GM12878 (cell line): ENCODE results near the gene RBM10. TPM values are rescaled to one million over a fixed set of nuclear protein-coding genes. Genes with fewer than 3 reads are reported as not detected.
A peak's percentile ranks its signal among the peaks of the same experiment; 100 is the strongest.

Source experiments
- ATAC-seq: fragments of 200-7000 bp; cut with Tn5 transposase; 3 replicates; pipeline ENCODE4 v1.9.1; 2020; ENCODE audit warnings: mild to moderate bottlenecking, moderate library complexity
- BruUV-seq: library from RNA; stranded (reverse); fragments of 400-500 nt; replicated peaks from 2 replicates; lab custom pipeline; 2021; lab: Mats Ljungman, UMichigan
- CTCF ChIA-PET: fragments of 300-600 bp; sonication (Branson Sonifier 250); formaldehyde crosslinking; extraction: SDS; loops from one replicate; lab custom pipeline; 2021; ENCODE audit warnings: inconsistent platforms; lab: Yijun Ruan, JAX
- POLR2A ChIA-PET: fragments of 350-600 bp; formaldehyde crosslinking; extraction: SDS; loops from one replicate; lab custom pipeline; 2021; ENCODE audit warnings: inconsistent platforms; lab: Charles Lee
- RAD21 ChIA-PET: fragments of 300-600 bp; sonication (Branson Sonifier 250); formaldehyde crosslinking; loops from one replicate; lab custom pipeline; 2023; ENCODE audit warnings: antibody characterized with exemption; ENCODE audit not compliant: unreplicated experiment; lab: Charles Lee
- SMC1A ChIA-PET: fragments of 300-600 bp; sonication (Branson Sonifier 250); formaldehyde crosslinking; loops from one replicate; lab custom pipeline; 2023; ENCODE audit not compliant: unreplicated experiment, uncharacterized antibody; lab: Charles Lee
- DNase-seq: peaks from one replicate; pipeline ENCODE4 v3.0.0-alpha.2; 2011; ENCODE audit warnings: low read depth, low spot score
- FAIRE-seq: peaks from 3 replicates; lab custom pipeline; 2011; peaks lifted over from hg19 to GRCh38; lab: Jason Lieb, UNC
- H2AFZ ChIP-seq: 2 replicates; pipeline ENCODE4 v1.6.0; 2011; ENCODE audit warnings: low read depth, low read length, control low read depth; ENCODE audit not compliant: control insufficient read depth
- H3K27ac ChIP-seq: 2 replicates; pipeline ENCODE4 v1.5.1; 2011; ENCODE audit warnings: control low read depth; ENCODE audit not compliant: control insufficient read depth, insufficient read depth
- H3K27me3 ChIP-seq, 2 experiments: replicated peaks in 1 of 2; 2 replicates each; pipeline versions ENCODE4 v1.6.0 to v1.6.1; 2011; ENCODE audit warnings: low read length in 1 of 2; ENCODE audit not compliant: control insufficient read depth in 2 of 2, insufficient read depth in 2 of 2
- H3K36me3 ChIP-seq, 2 experiments: 2 replicates each; pipeline ENCODE4 v1.5.1; 2011; ENCODE audit warnings: low read length in 1 of 2; ENCODE audit not compliant: control insufficient read depth in 2 of 2, insufficient read depth in 2 of 2
- H3K4me1 ChIP-seq: 2 replicates; pipeline ENCODE4 v1.6.1; 2011; ENCODE audit warnings: mild to moderate bottlenecking, low read length, moderate library complexity, mixed read lengths; ENCODE audit not compliant: control insufficient read depth, insufficient read depth
- H3K4me2 ChIP-seq: 2 replicates; pipeline ENCODE4 v1.6.0; 2011; ENCODE audit warnings: control low read depth; ENCODE audit not compliant: control insufficient read depth, insufficient read depth
- H3K4me3 ChIP-seq: fragments of 200-600 bp; sonication (generic); 2 replicates; pipeline ENCODE4 v1.5.1; 2016
- H3K79me2 ChIP-seq: 2 replicates; pipeline ENCODE4 v1.6.0; 2011; ENCODE audit warnings: low read length; ENCODE audit not compliant: control insufficient read depth, insufficient read depth
- H3K9ac ChIP-seq: 2 replicates; pipeline ENCODE4 v1.8.0; 2011; ENCODE audit warnings: low read length, control low read depth, mixed read lengths; ENCODE audit not compliant: control insufficient read depth, insufficient read depth
- H3K9me3 ChIP-seq: replicated peaks from 3 replicates; pipeline ENCODE4 v1.5.1; 2011; ENCODE audit warnings: mild to moderate bottlenecking, low read length; ENCODE audit not compliant: control insufficient read depth, insufficient read depth
- H4K20me1 ChIP-seq: 2 replicates; pipeline ENCODE4 v1.6.0; 2011; ENCODE audit not compliant: control insufficient read depth, insufficient read depth
- NBN ChIP-seq: fragments of 450-650 bp; IDR thresholded peaks from 2 replicates; pipeline ENCODE4 v1.6.1; 2016
- NFXL1 ChIP-seq: fragments of 450-650 bp; IDR thresholded peaks from 2 replicates; pipeline ENCODE4 v1.6.1; 2017; ENCODE audit warnings: antibody characterized with exemption, mild to moderate bottlenecking, borderline replicate concordance
- NRF1 ChIP-seq: conservative IDR thresholded peaks from 2 replicates; pipeline ENCODE4 v1.6.1; 2011; ENCODE audit warnings: mild to moderate bottlenecking, low read depth, low read length, improper control_type of control experiment
- RUNX3 ChIP-seq: IDR thresholded peaks from 2 replicates; pipeline ENCODE4 v1.6.1; 2012; ENCODE audit warnings: low read length, inconsistent platforms
- SKIL ChIP-seq: fragments of 450-650 bp; IDR thresholded peaks from 2 replicates; pipeline ENCODE4 v1.6.1; 2017; ENCODE audit warnings: mild to moderate bottlenecking, low read depth, inconsistent platforms; ENCODE audit not compliant: poor library complexity, severe bottlenecking
- SMAD1 ChIP-seq: fragments of 450-650 bp; IDR thresholded peaks from 2 replicates; pipeline ENCODE4 v1.6.1; 2018; ENCODE audit warnings: mild to moderate bottlenecking, low read depth; ENCODE audit not compliant: partially characterized antibody
- STAT1 ChIP-seq: fragments of 450-650 bp; conservative IDR thresholded peaks from 2 replicates; pipeline ENCODE4 v1.6.1; 2014; ENCODE audit warnings: antibody characterized with exemption, mild to moderate bottlenecking
- STAT3 ChIP-seq: IDR thresholded peaks from 2 replicates; pipeline ENCODE4 v1.6.1; 2011; ENCODE audit warnings: low read depth, low read length, improper control_type of control experiment
- TAF1 ChIP-seq: IDR thresholded peaks from 2 replicates; pipeline ENCODE4 v1.6.1; 2011; ENCODE audit warnings: mild to moderate bottlenecking, low read depth, low read length, borderline replicate concordance
- WGBS: methylation state at CpG from one replicate; pipeline ENCODE4 v1.1.6; 2016; ENCODE audit warnings: low lambda C conversion rate; ENCODE audit not compliant: insufficient replicate concordance, insufficient coverage; ENCODE audit errors: missing lambda C conversion rate; 5-methylcytosine and 5-hydroxymethylcytosine counted together
- in situ Hi-C: fragments of 300-500 bp; cut with MboI; formaldehyde crosslinking; loops from 9 replicates; pipeline ENCODE4 v1.14.3; 2018; ENCODE audit warnings: mixed read lengths
- intact Hi-C: fragments of 100-400 bp; cut with micrococcal nuclease; formaldehyde crosslinking; loops from one replicate; pipeline ENCODE4 v1.14.2; 2022; ENCODE audit not compliant: unreplicated experiment
- polyA plus RNA-seq, 11 experiments: library from polyadenylated mRNA; depleted of rRNA in 4 of 11; unstranded in 6 of 11; stranded (reverse) in 5 of 11; fragments of >200 nt; fragmentation: Nextera tagmentation in 4 of 11; fragmentation: Illumina TruSeq in 1 of 11; extraction: Ambion mirVana in 4 of 11; extraction: Trizol in 1 of 11; gene quantifications; 1 replicate in 1 of 11; 2 replicates in 10 of 11; pipeline versions ENCODE4 v1.2.1 to v1.2.3, GENCODE V29; 2011 to 2016; ENCODE audit warnings: inconsistent platforms in 2 of 11, missing spikeins in 2 of 11, low read depth in 1 of 11
- total RNA-seq, 4 experiments: library from RNA; depleted of rRNA in 3 of 4; stranded (reverse); fragments of >200 nt in 3 of 4; fragmentation: Illumina TruSeq in 1 of 4; extraction: Trizol in 1 of 4; gene quantifications; 2 replicates each; pipeline versions ENCODE4 v1.2.1 to v1.2.3, GENCODE V29; 2013 to 2021
- TF ChIP-seq, protein P1 (sequence below), 3 experiments: IDR thresholded peaks in 2 of 3; conservative IDR thresholded peaks in 1 of 3; 2 replicates each; pipeline ENCODE4 v1.5.1; 2011; ENCODE audit warnings: low read depth in 3 of 3, low read length in 3 of 3, mild to moderate bottlenecking in 3 of 3, control low read depth in 2 of 3, moderate library complexity in 2 of 3, inconsistent platforms in 1 of 3, mixed read lengths in 1 of 3; ENCODE audit not compliant: control insufficient read depth in 2 of 3, insufficient read depth in 1 of 3; ENCODE audit errors: extremely low read depth in 1 of 3

The RBM10 gene
- total and polyA plus RNA-seq, 10 of the 15 experiments (the other 5 are each of a cell fraction or from before 2014, with no cell fraction given) = 1.4 to 60.0 (median 29.8) TPM

GRCh38 chrX:47204970-47205369, 59.9 kb downstream of the RBM10 start:
- FAIRE-seq (no peak), DNase-seq (no peak), ATAC-seq (no peak)
- TF ChIP-seq NRF1 = no peak
- TF ChIP-seq, protein P1, sequence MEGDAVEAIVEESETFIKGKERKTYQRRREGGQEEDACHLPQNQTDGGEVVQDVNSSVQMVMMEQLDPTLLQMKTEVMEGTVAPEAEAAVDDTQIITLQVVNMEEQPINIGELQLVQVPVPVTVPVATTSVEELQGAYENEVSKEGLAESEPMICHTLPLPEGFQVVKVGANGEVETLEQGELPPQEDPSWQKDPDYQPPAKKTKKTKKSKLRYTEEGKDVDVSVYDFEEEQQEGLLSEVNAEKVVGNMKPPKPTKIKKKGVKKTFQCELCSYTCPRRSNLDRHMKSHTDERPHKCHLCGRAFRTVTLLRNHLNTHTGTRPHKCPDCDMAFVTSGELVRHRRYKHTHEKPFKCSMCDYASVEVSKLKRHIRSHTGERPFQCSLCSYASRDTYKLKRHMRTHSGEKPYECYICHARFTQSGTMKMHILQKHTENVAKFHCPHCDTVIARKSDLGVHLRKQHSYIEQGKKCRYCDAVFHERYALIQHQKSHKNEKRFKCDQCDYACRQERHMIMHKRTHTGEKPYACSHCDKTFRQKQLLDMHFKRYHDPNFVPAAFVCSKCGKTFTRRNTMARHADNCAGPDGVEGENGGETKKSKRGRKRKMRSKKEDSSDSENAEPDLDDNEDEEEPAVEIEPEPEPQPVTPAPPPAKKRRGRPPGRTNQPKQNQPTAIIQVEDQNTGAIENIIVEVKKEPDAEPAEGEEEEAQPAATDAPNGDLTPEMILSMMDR (IDR thresholded peaks at IDR 0.05 in 2 of 3, conservative IDR thresholded peaks at IDR 0.05 in 1 of 3; ENCODE audit: control insufficient read depth in 2 of 3, extremely low read depth in 1 of 3, insufficient read depth in 1 of 3, low read depth in 3 of 3, low read length in 3 of 3) = 0 out of 6 replicates have a peak, but pooled peaks of 1 of the 3 experiments have one; percentile 2
- H3K4me2 ChIP-seq = no peak overlapping the region
- H3K27me3 ChIP-seq = no peaks in the 10 kb centered on the region
- RAD21 ChIA-PET = no interaction called here
- WGBS = 100% methylated on average over 5 of the region's 5 CpGs
- in situ Hi-C loops = loop anchor here (25.0 kb wide), 1 partner anchor 1732 kb away; no protein-coding TSS in a partner anchor
- H3K36me3 ChIP-seq = peaks cover 48 to 71% of the 10 kb centered on the region in 2 experiments
- H3K9ac ChIP-seq = no peak overlapping the region
- no peak overlapping the region for H3K4me3 ChIP-seq
- CTCF ChIA-PET = interaction anchor here (0.9 kb wide), 1 partner anchor 179 kb away, joined by 3 read pairs; no protein-coding TSS in a partner anchor
- H3K27ac ChIP-seq = no peak overlapping the region
- intact Hi-C loops = no loop called here
- POLR2A ChIA-PET = no interaction called here
- H4K20me1 ChIP-seq = no peaks in the 10 kb centered on the region
- no peaks in the 10 kb centered on the region for H3K9me3 ChIP-seq
- H3K4me1 ChIP-seq = no peaks in the 10 kb centered on the region
- H3K79me2 ChIP-seq = no peaks in the 10 kb centered on the region
- SMC1A ChIA-PET = no interaction called here
- no peak overlapping the region for H2AFZ ChIP-seq
- no TSS peak for BruUV-seq

DNA sequence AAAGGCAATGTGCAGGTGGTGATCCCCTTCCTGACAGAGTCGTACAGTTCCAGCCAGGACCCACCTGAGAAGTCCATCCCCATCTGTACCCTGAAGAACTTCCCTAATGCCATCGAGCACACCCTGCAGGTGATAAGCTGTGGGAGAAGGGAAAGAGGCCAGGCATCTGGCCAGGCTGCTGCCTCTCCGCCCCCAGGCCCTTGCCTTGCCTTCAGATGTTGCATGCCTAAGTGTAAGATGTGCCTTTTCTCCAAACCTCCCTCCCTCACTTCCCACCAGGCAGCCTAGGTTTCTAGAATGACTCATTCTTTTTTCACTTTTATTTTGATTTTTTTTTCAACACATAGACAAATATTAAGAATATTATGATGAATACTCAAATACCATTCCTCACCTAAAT, 61.3 kb downstream of the RBM10 start:
- Histone ChIP-seq H3K4me3 (no peak overlapping the region), H3K4me2 (no peak overlapping the region), H3K4me1 (no peaks in the 10 kb centered on the region), H4K20me1 (peaks cover 6% of the 10 kb centered on the region; the same call in 1 of the 2 replicates), H2AFZ (no peak overlapping the region), H3K9ac (no peak overlapping the region), H3K79me2 (no peaks in the 10 kb centered on the region), H3K36me3 (peaks cover 42 to 66% of the 10 kb centered on the region in 2 experiments), H3K27ac (no peak overlapping the region), H3K9me3 (no peaks in the 10 kb centered on the region), H3K27me3 (no peaks in the 10 kb centered on the region)
- intact Hi-C loops (no loop called here), in situ Hi-C loops (loop anchor here (25.0 kb wide), 1 partner anchor 1731 kb away; no protein-coding TSS in a partner anchor)
- FAIRE-seq (no peak), ATAC-seq (no peak), DNase-seq (no peak)
- ChIA-PET CTCF (interaction anchor here (1.6 kb wide), 1 partner anchor 179 kb away, joined by 5 read pairs; no protein-coding TSS in a partner anchor), SMC1A (no interaction called here), RAD21 (no interaction called here), POLR2A (interaction anchor here (2.0 kb wide), 1 partner anchor 11 kb away, joined by 6 read pairs; no protein-coding TSS in a partner anchor)
- 97% methylated on average over 3 of the region's 3 CpGs for WGBS
- BruUV-seq = no TSS peak
- no peak for TF ChIP-seq SKIL
- no peak for TF ChIP-seq NFXL1
- TF ChIP-seq SMAD1 = no peak
- TF ChIP-seq RUNX3 = no peak
- no peak for TF ChIP-seq STAT3
- no peak for TF ChIP-seq NBN
- TF ChIP-seq STAT1 = no peak
- no peak for TF ChIP-seq TAF1
